Peyer's patch (tissue), 4 donors: Measurements from ENCODE around the gene HM13.

ENCODE experiments used
- POLR2A ChIP-seq, 2 donors: fragments of 450-650 bp; IDR thresholded peaks; one replicate each; pipeline ENCODE4 v1.5.1; 2017; ENCODE audit warnings: antibody characterized with exemption in 2 of 2, mild to moderate bottlenecking in 2 of 2, moderate library complexity in 2 of 2
- TF ChIP-seq, protein P1 (sequence below), 6 experiments: fragments of 450-650 bp in 4 of 6; fragments of 200-600 bp in 2 of 6; sonication (generic) in 1 of 6; IDR thresholded peaks; one replicate each; pipeline ENCODE4 v1.5.1; 2017 to 2019; ENCODE audit warnings: antibody characterized with exemption in 6 of 6, mild to moderate bottlenecking in 3 of 6, moderate library complexity in 1 of 6

DNA sequence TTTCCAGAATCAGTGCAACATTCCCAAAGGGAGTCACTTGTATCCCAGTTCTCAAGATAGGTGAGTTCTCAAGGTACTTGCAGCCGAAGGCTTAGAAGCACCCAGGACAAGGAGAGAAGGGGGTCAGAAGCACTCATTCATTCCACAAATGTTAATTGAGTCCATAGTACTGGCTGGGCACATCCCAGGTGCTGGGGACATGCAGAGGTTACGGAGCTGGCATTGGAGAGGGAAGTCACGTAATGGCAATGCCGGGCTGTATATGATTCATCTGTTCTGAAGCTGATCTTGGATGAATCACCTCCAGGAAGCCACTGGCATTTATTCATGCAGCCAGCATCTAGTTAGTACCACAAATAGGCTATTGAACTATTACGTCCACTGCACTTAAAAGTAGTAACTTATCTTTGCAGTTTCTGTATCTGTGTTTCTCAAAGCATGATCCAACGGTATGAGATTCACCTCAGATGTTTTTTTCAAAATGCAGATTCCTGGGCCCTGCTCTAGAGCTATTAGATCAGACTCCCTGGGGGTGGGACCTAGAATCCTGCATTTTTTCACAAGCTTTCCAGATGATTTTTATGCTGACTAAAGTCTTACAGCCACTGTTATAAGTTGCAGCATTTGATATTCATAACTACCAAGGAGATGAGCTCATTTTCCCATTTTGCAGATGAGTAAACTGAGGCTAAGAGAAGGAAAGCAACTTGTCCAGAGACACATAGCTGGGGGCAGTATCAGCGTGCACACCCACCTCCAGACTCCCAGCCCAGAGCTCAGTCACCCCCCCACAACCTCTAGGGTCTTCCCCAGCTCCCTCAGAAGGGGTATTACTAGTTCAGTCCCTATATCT lies 46.7 kb downstream of the HM13 start:
- TF ChIP-seq POLR2A (IDR thresholded peaks at IDR 0.05) = peak in 1 of 2 donors; percentile 58
- TF ChIP-seq, protein P1, sequence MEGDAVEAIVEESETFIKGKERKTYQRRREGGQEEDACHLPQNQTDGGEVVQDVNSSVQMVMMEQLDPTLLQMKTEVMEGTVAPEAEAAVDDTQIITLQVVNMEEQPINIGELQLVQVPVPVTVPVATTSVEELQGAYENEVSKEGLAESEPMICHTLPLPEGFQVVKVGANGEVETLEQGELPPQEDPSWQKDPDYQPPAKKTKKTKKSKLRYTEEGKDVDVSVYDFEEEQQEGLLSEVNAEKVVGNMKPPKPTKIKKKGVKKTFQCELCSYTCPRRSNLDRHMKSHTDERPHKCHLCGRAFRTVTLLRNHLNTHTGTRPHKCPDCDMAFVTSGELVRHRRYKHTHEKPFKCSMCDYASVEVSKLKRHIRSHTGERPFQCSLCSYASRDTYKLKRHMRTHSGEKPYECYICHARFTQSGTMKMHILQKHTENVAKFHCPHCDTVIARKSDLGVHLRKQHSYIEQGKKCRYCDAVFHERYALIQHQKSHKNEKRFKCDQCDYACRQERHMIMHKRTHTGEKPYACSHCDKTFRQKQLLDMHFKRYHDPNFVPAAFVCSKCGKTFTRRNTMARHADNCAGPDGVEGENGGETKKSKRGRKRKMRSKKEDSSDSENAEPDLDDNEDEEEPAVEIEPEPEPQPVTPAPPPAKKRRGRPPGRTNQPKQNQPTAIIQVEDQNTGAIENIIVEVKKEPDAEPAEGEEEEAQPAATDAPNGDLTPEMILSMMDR (IDR thresholded peaks at IDR 0.05) = no peak
